ENCODE data around the gene SLC12A3. TPM values are rescaled to one million over a fixed set of nuclear protein-coding genes. Genes with fewer than 3 reads are reported as not detected.

The SLC12A3 gene
- total and polyA plus RNA-seq, 2 of the 4 experiments (the other 2 are of a cell fraction) = not detected

DNA sequence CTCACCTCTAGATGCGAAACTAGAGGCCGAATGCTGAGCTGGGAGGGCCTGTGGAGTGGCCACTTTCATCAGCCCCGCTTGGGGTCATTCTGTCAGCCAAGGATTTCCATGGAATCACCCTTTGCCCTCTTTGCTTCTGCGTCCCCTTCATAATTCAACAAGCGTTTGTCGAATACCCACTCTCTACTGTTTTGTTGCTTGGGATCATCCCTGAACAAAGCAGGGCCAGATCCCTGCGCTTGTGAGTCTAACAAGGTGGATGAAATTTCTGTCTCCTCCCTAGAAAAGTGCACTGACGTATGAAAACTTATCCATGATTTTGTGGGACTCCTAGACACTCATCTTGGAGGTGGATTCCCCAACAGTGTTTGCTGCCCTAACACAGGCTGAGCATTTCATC is 3.3 kb upstream of the SLC12A3 start:
- H3K14ac ChIP-seq (replicated peaks; ENCODE audit: low read depth, low read length) = no peak overlapping the region
- no peak overlapping the region for H2AK5ac ChIP-seq (ENCODE audit: low read depth, low read length)
- peak overlapping the region; percentile 13 for H2AK9ac ChIP-seq (replicated peaks; ENCODE audit: low read depth, low read length, poor library complexity)
- H2BK20ac ChIP-seq (ENCODE audit: low read depth, low read length) = no peak overlapping the region
- no peaks in the 10 kb centered on the region for H3K9me3 ChIP-seq (ENCODE audit: control insufficient read depth, insufficient read depth, low read length)
- no peak overlapping the region for H3K4me2 ChIP-seq (ENCODE audit: low read depth, low read length)
- H3K23ac ChIP-seq (ENCODE audit: low read depth, low read length) = no peak overlapping the region
- WGBS, 2 experiments (ENCODE audit: extremely low coverage in 2 of 2, insufficient read length in 1 of 2) = 100% methylated on average over 1 of the region's 8 CpGs; no CpG with 5 or more reads in 1 of the 2 experiments
- no peak overlapping the region for H3K18ac ChIP-seq (ENCODE audit: low read depth, low read length)
- no peak overlapping the region for H3K56ac ChIP-seq (ENCODE audit: extremely low read depth, insufficient read depth, low read length)
- no peaks in the 10 kb centered on the region; the same call in 1 of the 2 replicates for H3K4me1 ChIP-seq (ENCODE audit: control insufficient read depth, insufficient read depth, low read length)
- TF ChIP-seq SMC3 (IDR thresholded peaks at IDR 0.05; ENCODE audit: low read depth, low read length) (no peak), BHLHE40 (IDR thresholded peaks at IDR 0.05; ENCODE audit: low read depth, low read length) (no peak), FOS (IDR thresholded peaks at IDR 0.05; ENCODE audit: low read depth, low read length) (no peak), RAD21 (IDR thresholded peaks at IDR 0.05; ENCODE audit: low read length) (no peak), MAZ (IDR thresholded peaks at IDR 0.05; ENCODE audit: borderline replicate concordance, low read depth, low read length) (no peak), CHD1 (IDR thresholded peaks at IDR 0.05; ENCODE audit: low read depth, low read length) (no peak), CEBPB (IDR thresholded peaks at IDR 0.05; ENCODE audit: low read depth, low read length) (no peak)
- TF ChIP-seq, protein P1, sequence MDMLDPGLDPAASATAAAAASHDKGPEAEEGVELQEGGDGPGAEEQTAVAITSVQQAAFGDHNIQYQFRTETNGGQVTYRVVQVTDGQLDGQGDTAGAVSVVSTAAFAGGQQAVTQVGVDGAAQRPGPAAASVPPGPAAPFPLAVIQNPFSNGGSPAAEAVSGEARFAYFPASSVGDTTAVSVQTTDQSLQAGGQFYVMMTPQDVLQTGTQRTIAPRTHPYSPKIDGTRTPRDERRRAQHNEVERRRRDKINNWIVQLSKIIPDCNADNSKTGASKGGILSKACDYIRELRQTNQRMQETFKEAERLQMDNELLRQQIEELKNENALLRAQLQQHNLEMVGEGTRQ (IDR thresholded peaks at IDR 0.05; ENCODE audit: low read depth, low read length) = no peak
- TF ChIP-seq, protein P2, sequence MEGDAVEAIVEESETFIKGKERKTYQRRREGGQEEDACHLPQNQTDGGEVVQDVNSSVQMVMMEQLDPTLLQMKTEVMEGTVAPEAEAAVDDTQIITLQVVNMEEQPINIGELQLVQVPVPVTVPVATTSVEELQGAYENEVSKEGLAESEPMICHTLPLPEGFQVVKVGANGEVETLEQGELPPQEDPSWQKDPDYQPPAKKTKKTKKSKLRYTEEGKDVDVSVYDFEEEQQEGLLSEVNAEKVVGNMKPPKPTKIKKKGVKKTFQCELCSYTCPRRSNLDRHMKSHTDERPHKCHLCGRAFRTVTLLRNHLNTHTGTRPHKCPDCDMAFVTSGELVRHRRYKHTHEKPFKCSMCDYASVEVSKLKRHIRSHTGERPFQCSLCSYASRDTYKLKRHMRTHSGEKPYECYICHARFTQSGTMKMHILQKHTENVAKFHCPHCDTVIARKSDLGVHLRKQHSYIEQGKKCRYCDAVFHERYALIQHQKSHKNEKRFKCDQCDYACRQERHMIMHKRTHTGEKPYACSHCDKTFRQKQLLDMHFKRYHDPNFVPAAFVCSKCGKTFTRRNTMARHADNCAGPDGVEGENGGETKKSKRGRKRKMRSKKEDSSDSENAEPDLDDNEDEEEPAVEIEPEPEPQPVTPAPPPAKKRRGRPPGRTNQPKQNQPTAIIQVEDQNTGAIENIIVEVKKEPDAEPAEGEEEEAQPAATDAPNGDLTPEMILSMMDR (conservative IDR thresholded peaks at IDR 0.05; ENCODE audit: low read depth, low read length) = no peak
- TF ChIP-seq, protein P3, sequence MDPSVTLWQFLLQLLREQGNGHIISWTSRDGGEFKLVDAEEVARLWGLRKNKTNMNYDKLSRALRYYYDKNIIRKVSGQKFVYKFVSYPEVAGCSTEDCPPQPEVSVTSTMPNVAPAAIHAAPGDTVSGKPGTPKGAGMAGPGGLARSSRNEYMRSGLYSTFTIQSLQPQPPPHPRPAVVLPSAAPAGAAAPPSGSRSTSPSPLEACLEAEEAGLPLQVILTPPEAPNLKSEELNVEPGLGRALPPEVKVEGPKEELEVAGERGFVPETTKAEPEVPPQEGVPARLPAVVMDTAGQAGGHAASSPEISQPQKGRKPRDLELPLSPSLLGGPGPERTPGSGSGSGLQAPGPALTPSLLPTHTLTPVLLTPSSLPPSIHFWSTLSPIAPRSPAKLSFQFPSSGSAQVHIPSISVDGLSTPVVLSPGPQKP (IDR thresholded peaks at IDR 0.05; ENCODE audit: borderline replicate concordance, low read depth, low read length) = no peak
- no peak overlapping the region for H2BK5ac ChIP-seq (ENCODE audit: low read depth, low read length, poor library complexity, severe bottlenecking)
- CTCF ChIA-PET = interaction anchor here (0.9 kb wide), 1 partner anchor 10 kb away, joined by 4 read pairs; no protein-coding TSS in a partner anchor
- H3K9me1 ChIP-seq (ENCODE audit: insufficient read depth, low read length) = peaks cover 5% of the 10 kb centered on the region; the same call in 1 of the 2 replicates
- H4K20me1 ChIP-seq (ENCODE audit: insufficient read depth, low read length) = no peaks in the 10 kb centered on the region
- POLR2A ChIA-PET (ENCODE audit: unreplicated experiment) = no interaction called here
- no peak overlapping the region for H3K4me3 ChIP-seq (ENCODE audit: insufficient read depth, low read depth, low read length)
- intact Hi-C loops (cut with micrococcal nuclease) (no loop called here), in situ Hi-C loops (cut with MboI; ENCODE audit: low sequenced_read_pairs) (loop anchor here (10.0 kb wide), 1 partner anchor 183 kb away; no protein-coding TSS in a partner anchor), dilution Hi-C loops (cut with HindIII; ENCODE audit: low sequenced_read_pairs, unreplicated experiment) (no loop called here)
- H4K5ac ChIP-seq (ENCODE audit: low read depth, low read length) = no peak overlapping the region
- no peak overlapping the region for H3K9ac ChIP-seq (ENCODE audit: low read depth, low read length)
- H4K8ac ChIP-seq (ENCODE audit: low read depth in 2 of 2, low read length in 2 of 2) = no peak overlapping the region
- BruUV-seq (replicated peaks) = no TSS peak
- ATAC-seq (ENCODE audit: low read depth) (no peak), DNase-seq (no peak)
- H3K79me1 ChIP-seq (ENCODE audit: low read depth in 1 of 2, low read length in 2 of 2) = no peaks in the 10 kb centered on the region
- no peaks in the 10 kb centered on the region for H3K36me3 ChIP-seq (ENCODE audit: control insufficient read depth, insufficient read depth, low read length)
- no peak overlapping the region for H4K91ac ChIP-seq (ENCODE audit: insufficient read depth, low read depth, low read length)
- H3K27me3 ChIP-seq (ENCODE audit: control insufficient read depth, insufficient read depth, low read length) = no peaks in the 10 kb centered on the region
- H2BK15ac ChIP-seq (ENCODE audit: low read depth, low read length) = no peak overlapping the region
- H2AFZ ChIP-seq (replicated peaks; ENCODE audit: low read length, poor library complexity) = no peak overlapping the region
- H3K27ac ChIP-seq (ENCODE audit: insufficient read depth, low read length) = no peak overlapping the region
- H2BK120ac ChIP-seq (ENCODE audit: low read depth, low read length) = no peak overlapping the region
- H3K4ac ChIP-seq (ENCODE audit: low read depth, low read length) = no peak overlapping the region
